Panc1 (cell line): ENCODE measurements around the gene COG8. TPM values are rescaled to one million over a fixed set of nuclear protein-coding genes. Genes with fewer than 3 reads are reported as not detected.
A peak's percentile ranks its signal among the peaks of the same experiment; 100 is the strongest.

Experiments used
- ATAC-seq: fragments of 200-7000 bp; cut with Tn5 transposase; 2 replicates; pipeline ENCODE4 v1.9.1; 2020; ENCODE audit warnings: mild to moderate bottlenecking, moderate library complexity
- BruUV-seq: library from RNA; stranded (reverse); fragments of 400-500 nt; replicated peaks from 2 replicates; lab custom pipeline; 2021; lab: Mats Ljungman, UMichigan
- CTCF ChIA-PET: fragments of 300-600 bp; sonication (Branson Sonifier 250); formaldehyde crosslinking; loops from one replicate; lab custom pipeline; 2022; ENCODE audit warnings: antibody characterized with exemption; lab: Charles Lee
- POLR2A ChIA-PET: fragments of 300-600 bp; sonication (Branson Sonifier 250); formaldehyde crosslinking; loops from one replicate; lab custom pipeline; 2022; ENCODE audit warnings: antibody characterized with exemption; lab: Charles Lee
- DNase-seq: peaks from one replicate; pipeline ENCODE4 v3.0.0-alpha.2; 2010; ENCODE audit warnings: low read depth, low spot score
- H3K27ac ChIP-seq: 2 replicates; pipeline ENCODE4 v1.5.1; 2011; ENCODE audit warnings: mild to moderate bottlenecking, low read length, inconsistent platforms
- H3K27me3 ChIP-seq: fragments of 200-500 bp; sonication (Bioruptor generic); 2 replicates; pipeline ENCODE4 v1.6.0; 2014; ENCODE audit warnings: low read length, inconsistent platforms; ENCODE audit not compliant: control insufficient read depth, insufficient read depth
- H3K36me3 ChIP-seq: fragments of 200-500 bp; sonication (Bioruptor generic); 2 replicates; pipeline ENCODE4 v1.5.1; 2014; ENCODE audit warnings: inconsistent platforms, mild to moderate bottlenecking, low read length, moderate library complexity; ENCODE audit not compliant: control insufficient read depth, insufficient read depth
- H3K4me1 ChIP-seq: 2 replicates; pipeline ENCODE4 v1.5.1; 2011; ENCODE audit warnings: inconsistent platforms, mild to moderate bottlenecking, low read length, moderate library complexity; ENCODE audit not compliant: control insufficient read depth, insufficient read depth
- H3K4me3 ChIP-seq, 2 experiments: 2 replicates each; pipeline ENCODE4 v1.5.1; 2011 to 2012; ENCODE audit warnings: low read depth in 2 of 2, low read length in 2 of 2, mild to moderate bottlenecking in 2 of 2, inconsistent platforms in 1 of 2, moderate library complexity in 1 of 2
- H3K9me3 ChIP-seq: fragments of 200-500 bp; sonication (Bioruptor generic); 2 replicates; pipeline ENCODE4 v1.5.1; 2014; ENCODE audit warnings: low read depth, mild to moderate bottlenecking, inconsistent platforms, low read length, moderate library complexity; ENCODE audit not compliant: control insufficient read depth, insufficient read depth
- POLR2AphosphoS5 ChIP-seq: IDR thresholded peaks from 2 replicates; pipeline ENCODE4 v1.6.1; 2012; ENCODE audit warnings: mild to moderate bottlenecking, low read depth, low read length, moderate library complexity
- SIN3A ChIP-seq: IDR thresholded peaks from 2 replicates; pipeline ENCODE4 v1.6.1; 2012; ENCODE audit warnings: low read depth, mild to moderate bottlenecking, low read length, moderate library complexity, borderline replicate concordance; ENCODE audit not compliant: insufficient read depth
- TCF7L2 ChIP-seq: IDR thresholded peaks from 2 replicates; pipeline ENCODE4 v1.6.1; 2011; ENCODE audit warnings: mild to moderate bottlenecking, low read depth, low read length, inconsistent platforms
- in situ Hi-C: cut with HindIII; loops from 2 replicates; pipeline ENCODE4 v1.10.0; 2016; ENCODE audit warnings: low sequenced_read_pairs, low pct_unique_long_range_greater_than_20kb
- intact Hi-C: fragments of 100-400 bp; cut with micrococcal nuclease; formaldehyde crosslinking; loops from one replicate; pipeline ENCODE4 v1.10.0; 2022; ENCODE audit not compliant: unreplicated experiment
- total RNA-seq: library from RNA; stranded (reverse); gene quantifications from one replicate; pipeline ENCODE4 v1.2.1, GENCODE V29; 2021; ENCODE audit not compliant: unreplicated experiment
- TF ChIP-seq, protein P1 (sequence below): fragments of 450-650 bp; IDR thresholded peaks from 2 replicates; pipeline ENCODE4 v1.5.1; 2017; ENCODE audit warnings: mild to moderate bottlenecking
- TF ChIP-seq, protein P2 (sequence below), 2 experiments: IDR thresholded peaks; 2 replicates each; pipeline ENCODE4 v1.6.1; 2011 to 2012; ENCODE audit warnings: low read depth in 2 of 2, control low read depth in 1 of 2, low read length in 1 of 2, mild to moderate bottlenecking in 1 of 2, moderate library complexity in 1 of 2; ENCODE audit not compliant: insufficient read depth in 1 of 2

COG8 gene
- total RNA-seq, 1 experiment from 2014 or later, result 30.5 TPM

DNA sequence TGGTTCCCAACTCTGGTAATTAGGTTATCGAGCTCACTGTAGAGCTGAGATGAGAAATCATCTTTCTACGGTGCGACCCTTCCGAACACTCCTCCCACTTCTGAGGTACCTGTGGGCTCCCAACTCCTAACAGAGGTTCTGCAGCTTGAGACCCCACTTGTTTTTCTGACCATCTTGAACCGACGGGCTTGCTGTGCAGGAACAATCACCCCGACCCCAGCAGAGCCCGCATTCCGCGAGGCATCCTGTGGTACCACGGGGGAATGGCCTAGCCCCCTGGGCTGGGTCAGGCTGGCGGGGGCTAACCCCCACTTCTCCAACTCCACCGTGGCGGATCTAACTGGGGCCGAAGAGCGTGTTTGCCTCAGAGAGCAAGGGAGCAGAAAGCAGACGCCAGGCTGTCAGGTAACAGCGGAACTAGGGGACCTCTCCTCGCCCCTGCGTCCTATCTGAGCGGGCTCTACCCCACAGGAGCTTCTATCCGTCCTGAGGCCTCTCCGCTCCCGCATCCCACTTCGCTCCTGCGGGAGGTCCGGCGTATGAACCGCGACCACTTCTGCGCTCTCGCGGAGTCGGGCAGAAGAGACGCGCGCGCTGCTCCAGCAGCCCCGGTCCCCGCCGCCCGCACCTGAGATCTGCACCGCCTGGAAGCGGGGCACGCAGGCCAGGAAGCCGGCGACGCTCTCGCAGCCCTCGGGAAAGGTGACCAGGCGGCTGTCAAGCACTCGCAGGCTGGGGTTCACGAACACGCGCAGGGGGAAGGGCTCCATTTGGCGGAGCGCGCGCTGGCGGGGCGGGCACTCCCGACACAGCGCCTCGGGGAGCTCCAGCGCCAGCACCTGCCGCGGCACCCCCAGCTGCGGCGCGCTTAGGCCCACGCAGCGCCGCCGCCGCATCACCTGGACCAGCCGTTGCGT, 9.7 kb downstream of the COG8 start:
- in situ Hi-C loops, result no loop called here
- H3K4me1 ChIP-seq, result peaks cover 15% of the 10 kb centered on the region
- H3K27ac ChIP-seq, result peak overlapping the region; percentile 79
- DNase-seq (no peak), ATAC-seq (peak; percentile 43)
- intact Hi-C loops, result no loop called here
- H3K9me3 ChIP-seq, result no peaks in the 10 kb centered on the region
- POLR2A ChIA-PET, result no interaction called here
- BruUV-seq, result no TSS peak
- TF ChIP-seq TCF7L2 (no peak), POLR2AphosphoS5 (no peak)
- TF ChIP-seq, protein P1, sequence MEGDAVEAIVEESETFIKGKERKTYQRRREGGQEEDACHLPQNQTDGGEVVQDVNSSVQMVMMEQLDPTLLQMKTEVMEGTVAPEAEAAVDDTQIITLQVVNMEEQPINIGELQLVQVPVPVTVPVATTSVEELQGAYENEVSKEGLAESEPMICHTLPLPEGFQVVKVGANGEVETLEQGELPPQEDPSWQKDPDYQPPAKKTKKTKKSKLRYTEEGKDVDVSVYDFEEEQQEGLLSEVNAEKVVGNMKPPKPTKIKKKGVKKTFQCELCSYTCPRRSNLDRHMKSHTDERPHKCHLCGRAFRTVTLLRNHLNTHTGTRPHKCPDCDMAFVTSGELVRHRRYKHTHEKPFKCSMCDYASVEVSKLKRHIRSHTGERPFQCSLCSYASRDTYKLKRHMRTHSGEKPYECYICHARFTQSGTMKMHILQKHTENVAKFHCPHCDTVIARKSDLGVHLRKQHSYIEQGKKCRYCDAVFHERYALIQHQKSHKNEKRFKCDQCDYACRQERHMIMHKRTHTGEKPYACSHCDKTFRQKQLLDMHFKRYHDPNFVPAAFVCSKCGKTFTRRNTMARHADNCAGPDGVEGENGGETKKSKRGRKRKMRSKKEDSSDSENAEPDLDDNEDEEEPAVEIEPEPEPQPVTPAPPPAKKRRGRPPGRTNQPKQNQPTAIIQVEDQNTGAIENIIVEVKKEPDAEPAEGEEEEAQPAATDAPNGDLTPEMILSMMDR, result no peak
- TF ChIP-seq, protein P2, sequence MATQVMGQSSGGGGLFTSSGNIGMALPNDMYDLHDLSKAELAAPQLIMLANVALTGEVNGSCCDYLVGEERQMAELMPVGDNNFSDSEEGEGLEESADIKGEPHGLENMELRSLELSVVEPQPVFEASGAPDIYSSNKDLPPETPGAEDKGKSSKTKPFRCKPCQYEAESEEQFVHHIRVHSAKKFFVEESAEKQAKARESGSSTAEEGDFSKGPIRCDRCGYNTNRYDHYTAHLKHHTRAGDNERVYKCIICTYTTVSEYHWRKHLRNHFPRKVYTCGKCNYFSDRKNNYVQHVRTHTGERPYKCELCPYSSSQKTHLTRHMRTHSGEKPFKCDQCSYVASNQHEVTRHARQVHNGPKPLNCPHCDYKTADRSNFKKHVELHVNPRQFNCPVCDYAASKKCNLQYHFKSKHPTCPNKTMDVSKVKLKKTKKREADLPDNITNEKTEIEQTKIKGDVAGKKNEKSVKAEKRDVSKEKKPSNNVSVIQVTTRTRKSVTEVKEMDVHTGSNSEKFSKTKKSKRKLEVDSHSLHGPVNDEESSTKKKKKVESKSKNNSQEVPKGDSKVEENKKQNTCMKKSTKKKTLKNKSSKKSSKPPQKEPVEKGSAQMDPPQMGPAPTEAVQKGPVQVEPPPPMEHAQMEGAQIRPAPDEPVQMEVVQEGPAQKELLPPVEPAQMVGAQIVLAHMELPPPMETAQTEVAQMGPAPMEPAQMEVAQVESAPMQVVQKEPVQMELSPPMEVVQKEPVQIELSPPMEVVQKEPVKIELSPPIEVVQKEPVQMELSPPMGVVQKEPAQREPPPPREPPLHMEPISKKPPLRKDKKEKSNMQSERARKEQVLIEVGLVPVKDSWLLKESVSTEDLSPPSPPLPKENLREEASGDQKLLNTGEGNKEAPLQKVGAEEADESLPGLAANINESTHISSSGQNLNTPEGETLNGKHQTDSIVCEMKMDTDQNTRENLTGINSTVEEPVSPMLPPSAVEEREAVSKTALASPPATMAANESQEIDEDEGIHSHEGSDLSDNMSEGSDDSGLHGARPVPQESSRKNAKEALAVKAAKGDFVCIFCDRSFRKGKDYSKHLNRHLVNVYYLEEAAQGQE (IDR thresholded peaks at IDR 0.05; ENCODE audit: insufficient read depth in 1 of 2, low read depth in 2 of 2, low read length in 1 of 2), result no peak
- H3K36me3 ChIP-seq, result peaks cover 2% of the 10 kb centered on the region; the same call in 1 of the 2 replicates
- H3K4me3 ChIP-seq, result peak overlapping the region; percentile 64 to 71
- CTCF ChIA-PET, result no interaction called here
- H3K27me3 ChIP-seq, result no peaks in the 10 kb centered on the region

DNA sequence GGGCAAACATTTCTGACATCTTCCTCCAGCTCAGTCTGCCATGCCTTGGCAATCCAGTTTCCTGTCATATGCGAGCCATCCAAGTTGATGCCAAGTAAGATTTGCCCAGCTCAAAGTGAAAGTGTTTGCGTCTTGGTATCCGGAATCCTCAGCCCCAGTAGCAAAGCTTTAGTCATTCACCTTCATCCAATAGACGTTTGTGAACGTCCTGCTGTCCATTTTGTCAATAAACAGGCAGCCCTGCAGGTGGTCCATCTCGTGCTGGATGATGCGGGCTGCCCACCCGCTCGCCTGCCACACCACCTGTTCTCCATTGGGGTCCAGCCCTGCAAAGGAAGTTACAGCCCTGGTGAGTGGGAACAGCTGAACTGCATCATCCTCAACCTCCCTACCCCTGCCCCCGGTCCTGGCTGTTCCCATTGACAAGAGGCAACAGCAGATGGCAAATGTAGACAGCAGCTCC, 10.5 kb downstream of the COG8 start:
- no TSS peak for BruUV-seq
- H3K27ac ChIP-seq, result peak overlapping the region; percentile 79
- ChIA-PET CTCF (no interaction called here), POLR2A (no interaction called here)
- intact Hi-C loops, result no loop called here
- H3K9me3 ChIP-seq, result no peaks in the 10 kb centered on the region
- DNase-seq (no peak), ATAC-seq (peak; percentile 8)
- peaks cover 22% of the 10 kb centered on the region for H3K4me1 ChIP-seq
- TF ChIP-seq, protein P1, result no peak
- TF ChIP-seq POLR2AphosphoS5, result no peak
- TF ChIP-seq, protein P2 (IDR thresholded peaks at IDR 0.05; ENCODE audit: insufficient read depth in 1 of 2, low read depth in 2 of 2, low read length in 1 of 2), result no peak
- no peak for TF ChIP-seq SIN3A
- no peak for TF ChIP-seq TCF7L2
- no peaks in the 10 kb centered on the region; the same call in 1 of the 2 replicates for H3K36me3 ChIP-seq
- in situ Hi-C loops, result no loop called here
- peak overlapping the region; percentile 64 to 71 for H3K4me3 ChIP-seq
- no peaks in the 10 kb centered on the region for H3K27me3 ChIP-seq
